Liver (tissue), 2 donors: ENCODE data around the gene FBP1.

Source experiments
- CTCF ChIP-seq: fragments of 150-350 bp; IDR thresholded peaks from 2 replicates; pipeline ENCODE4 v1.5.1; 2017; ENCODE audit warnings: improper control_type of control experiment, low read depth, low read length; ENCODE audit not compliant: missing input control
- MAX ChIP-seq: IDR thresholded peaks from 2 replicates; pipeline ENCODE4 v1.6.1; 2016; ENCODE audit warnings: antibody characterized with exemption
- YY1 ChIP-seq: IDR thresholded peaks from 2 replicates; pipeline ENCODE4 v1.6.1; 2016; ENCODE audit warnings: antibody characterized with exemption, mild to moderate bottlenecking
- ZBTB33 ChIP-seq: IDR thresholded peaks from 2 replicates; pipeline ENCODE4 v1.6.1; 2016; ENCODE audit warnings: antibody characterized with exemption
- donor health status: healthy.

- no peak for TF ChIP-seq CTCF
- no peak for TF ChIP-seq MAX
- no peak for TF ChIP-seq ZBTB33
- TF ChIP-seq YY1: no peak
These were observed 50.6 kb downstream of the FBP1 start for GRCh38 chr9:94588681-94589080.
